GM12878 (cell line): Measurements from ENCODE around the gene AP4S1. TPM values are rescaled to one million over a fixed set of nuclear protein-coding genes. Genes with fewer than 3 reads are reported as not detected.

Experiments
- ATAC-seq: fragments of 200-7000 bp; cut with Tn5 transposase; 3 replicates; pipeline ENCODE4 v1.9.1; 2020; ENCODE audit warnings: mild to moderate bottlenecking, moderate library complexity
- BruUV-seq: library from RNA; stranded (reverse); fragments of 400-500 nt; replicated peaks from 2 replicates; lab custom pipeline; 2021; lab: Mats Ljungman, UMichigan
- CTCF ChIA-PET: fragments of 300-600 bp; sonication (Branson Sonifier 250); formaldehyde crosslinking; extraction: SDS; loops from one replicate; lab custom pipeline; 2021; ENCODE audit warnings: inconsistent platforms; lab: Yijun Ruan, JAX
- POLR2A ChIA-PET: fragments of 350-600 bp; formaldehyde crosslinking; extraction: SDS; loops from one replicate; lab custom pipeline; 2021; ENCODE audit warnings: inconsistent platforms; lab: Charles Lee
- RAD21 ChIA-PET: fragments of 300-600 bp; sonication (Branson Sonifier 250); formaldehyde crosslinking; loops from one replicate; lab custom pipeline; 2023; ENCODE audit warnings: antibody characterized with exemption; ENCODE audit not compliant: unreplicated experiment; lab: Charles Lee
- SMC1A ChIA-PET: fragments of 300-600 bp; sonication (Branson Sonifier 250); formaldehyde crosslinking; loops from one replicate; lab custom pipeline; 2023; ENCODE audit not compliant: unreplicated experiment, uncharacterized antibody; lab: Charles Lee
- DNase-seq: peaks from one replicate; pipeline ENCODE4 v3.0.0-alpha.2; 2011; ENCODE audit warnings: low read depth, low spot score
- FAIRE-seq: peaks from 3 replicates; lab custom pipeline; 2011; peaks lifted over from hg19 to GRCh38; lab: Jason Lieb, UNC
- H2AFZ ChIP-seq: 2 replicates; pipeline ENCODE4 v1.6.0; 2011; ENCODE audit warnings: low read depth, low read length, control low read depth; ENCODE audit not compliant: control insufficient read depth
- H3K27ac ChIP-seq: 2 replicates; pipeline ENCODE4 v1.5.1; 2011; ENCODE audit warnings: control low read depth; ENCODE audit not compliant: control insufficient read depth, insufficient read depth
- H3K27me3 ChIP-seq, 2 experiments: replicated peaks in 1 of 2; 2 replicates each; pipeline versions ENCODE4 v1.6.0 to v1.6.1; 2011; ENCODE audit warnings: low read length in 1 of 2; ENCODE audit not compliant: control insufficient read depth in 2 of 2, insufficient read depth in 2 of 2
- H3K36me3 ChIP-seq, 2 experiments: 2 replicates each; pipeline ENCODE4 v1.5.1; 2011; ENCODE audit warnings: low read length in 1 of 2; ENCODE audit not compliant: control insufficient read depth in 2 of 2, insufficient read depth in 2 of 2
- H3K4me1 ChIP-seq: 2 replicates; pipeline ENCODE4 v1.6.1; 2011; ENCODE audit warnings: mild to moderate bottlenecking, low read length, moderate library complexity, mixed read lengths; ENCODE audit not compliant: control insufficient read depth, insufficient read depth
- H3K4me2 ChIP-seq: 2 replicates; pipeline ENCODE4 v1.6.0; 2011; ENCODE audit warnings: control low read depth; ENCODE audit not compliant: control insufficient read depth, insufficient read depth
- H3K4me3 ChIP-seq: fragments of 200-600 bp; sonication (generic); 2 replicates; pipeline ENCODE4 v1.5.1; 2016
- H3K79me2 ChIP-seq: 2 replicates; pipeline ENCODE4 v1.6.0; 2011; ENCODE audit warnings: low read length; ENCODE audit not compliant: control insufficient read depth, insufficient read depth
- H3K9ac ChIP-seq: 2 replicates; pipeline ENCODE4 v1.8.0; 2011; ENCODE audit warnings: low read length, control low read depth, mixed read lengths; ENCODE audit not compliant: control insufficient read depth, insufficient read depth
- H3K9me3 ChIP-seq: replicated peaks from 3 replicates; pipeline ENCODE4 v1.5.1; 2011; ENCODE audit warnings: mild to moderate bottlenecking, low read length; ENCODE audit not compliant: control insufficient read depth, insufficient read depth
- H4K20me1 ChIP-seq: 2 replicates; pipeline ENCODE4 v1.6.0; 2011; ENCODE audit not compliant: control insufficient read depth, insufficient read depth
- BMI1 ChIP-seq: fragments of 450-650 bp; IDR thresholded peaks from 2 replicates; pipeline ENCODE4 v1.6.1; 2016; ENCODE audit warnings: mild to moderate bottlenecking, moderate library complexity, borderline replicate concordance
- CREM ChIP-seq: IDR thresholded peaks from 2 replicates; pipeline ENCODE4 v1.6.1; 2014; ENCODE audit warnings: antibody characterized with exemption, low read depth
- FOXM1 ChIP-seq: IDR thresholded peaks from 2 replicates; pipeline ENCODE4 v1.6.1; 2012; ENCODE audit warnings: low read depth, mild to moderate bottlenecking, inconsistent platforms, low read length, moderate library complexity
- IKZF2 ChIP-seq, 2 experiments: fragments of 450-650 bp; IDR thresholded peaks; 2 replicates each; pipeline ENCODE4 v1.6.1; 2017; ENCODE audit warnings: mild to moderate bottlenecking in 2 of 2, moderate library complexity in 2 of 2
- MEF2A ChIP-seq: IDR thresholded peaks from 2 replicates; pipeline ENCODE4 v1.6.1; 2011; ENCODE audit warnings: low read depth, mild to moderate bottlenecking, low read length, moderate library complexity; ENCODE audit not compliant: insufficient read depth
- POLR2A ChIP-seq: IDR thresholded peaks from 2 replicates; pipeline ENCODE4 v1.6.1; 2011; ENCODE audit warnings: low read depth, mild to moderate bottlenecking, low read length
- RAD21 ChIP-seq: IDR thresholded peaks from 2 replicates; pipeline ENCODE4 v1.6.1; 2011; ENCODE audit warnings: mild to moderate bottlenecking, low read depth, low read length, moderate library complexity; ENCODE audit not compliant: insufficient read depth
- SPI1 ChIP-seq: IDR thresholded peaks from 2 replicates; pipeline ENCODE4 v1.6.1; 2011; ENCODE audit warnings: low read depth, mild to moderate bottlenecking, low read length, moderate library complexity, borderline replicate concordance; ENCODE audit not compliant: insufficient read depth
- TAF1 ChIP-seq: IDR thresholded peaks from 2 replicates; pipeline ENCODE4 v1.6.1; 2011; ENCODE audit warnings: mild to moderate bottlenecking, low read depth, low read length, borderline replicate concordance
- WGBS: methylation state at CpG from one replicate; pipeline ENCODE4 v1.1.6; 2016; ENCODE audit warnings: low lambda C conversion rate; ENCODE audit not compliant: insufficient replicate concordance, insufficient coverage; ENCODE audit errors: missing lambda C conversion rate; 5-methylcytosine and 5-hydroxymethylcytosine counted together
- in situ Hi-C: fragments of 300-500 bp; cut with MboI; formaldehyde crosslinking; loops from 9 replicates; pipeline ENCODE4 v1.14.3; 2018; ENCODE audit warnings: mixed read lengths
- intact Hi-C: fragments of 100-400 bp; cut with micrococcal nuclease; formaldehyde crosslinking; loops from one replicate; pipeline ENCODE4 v1.14.2; 2022; ENCODE audit not compliant: unreplicated experiment
- polyA plus RNA-seq, 11 experiments: library from polyadenylated mRNA; depleted of rRNA in 4 of 11; unstranded in 6 of 11; stranded (reverse) in 5 of 11; fragments of >200 nt; fragmentation: Nextera tagmentation in 4 of 11; fragmentation: Illumina TruSeq in 1 of 11; extraction: Ambion mirVana in 4 of 11; extraction: Trizol in 1 of 11; gene quantifications; 1 replicate in 1 of 11; 2 replicates in 10 of 11; pipeline versions ENCODE4 v1.2.1 to v1.2.3, GENCODE V29; 2011 to 2016; ENCODE audit warnings: inconsistent platforms in 2 of 11, missing spikeins in 2 of 11, low read depth in 1 of 11
- total RNA-seq, 4 experiments: library from RNA; depleted of rRNA in 3 of 4; stranded (reverse); fragments of >200 nt in 3 of 4; fragmentation: Illumina TruSeq in 1 of 4; extraction: Trizol in 1 of 4; gene quantifications; 2 replicates each; pipeline versions ENCODE4 v1.2.1 to v1.2.3, GENCODE V29; 2013 to 2021
- TF ChIP-seq, protein P1 (sequence below): IDR thresholded peaks from 2 replicates; pipeline ENCODE4 v1.6.1; 2011; ENCODE audit warnings: borderline replicate concordance, low read depth, mild to moderate bottlenecking, moderate library complexity, low read length; ENCODE audit not compliant: insufficient read depth, poor library complexity, severe bottlenecking
- TF ChIP-seq, protein P2 (sequence below): fragments of 150-350 bp; IDR thresholded peaks from 2 replicates; pipeline ENCODE4 v1.6.1; 2016; ENCODE audit warnings: low read depth, low read length
- TF ChIP-seq, protein P3 (sequence below): IDR thresholded peaks from 2 replicates; pipeline ENCODE4 v1.6.1; 2012; ENCODE audit warnings: low read depth, low read length, improper control_type of control experiment

The AP4S1 gene
- total and polyA plus RNA-seq, 10 of the 15 experiments (the other 5 are each of a cell fraction or from before 2014, with no cell fraction given) = 3.6 to 9.0 (median 5.7) TPM

DNA sequence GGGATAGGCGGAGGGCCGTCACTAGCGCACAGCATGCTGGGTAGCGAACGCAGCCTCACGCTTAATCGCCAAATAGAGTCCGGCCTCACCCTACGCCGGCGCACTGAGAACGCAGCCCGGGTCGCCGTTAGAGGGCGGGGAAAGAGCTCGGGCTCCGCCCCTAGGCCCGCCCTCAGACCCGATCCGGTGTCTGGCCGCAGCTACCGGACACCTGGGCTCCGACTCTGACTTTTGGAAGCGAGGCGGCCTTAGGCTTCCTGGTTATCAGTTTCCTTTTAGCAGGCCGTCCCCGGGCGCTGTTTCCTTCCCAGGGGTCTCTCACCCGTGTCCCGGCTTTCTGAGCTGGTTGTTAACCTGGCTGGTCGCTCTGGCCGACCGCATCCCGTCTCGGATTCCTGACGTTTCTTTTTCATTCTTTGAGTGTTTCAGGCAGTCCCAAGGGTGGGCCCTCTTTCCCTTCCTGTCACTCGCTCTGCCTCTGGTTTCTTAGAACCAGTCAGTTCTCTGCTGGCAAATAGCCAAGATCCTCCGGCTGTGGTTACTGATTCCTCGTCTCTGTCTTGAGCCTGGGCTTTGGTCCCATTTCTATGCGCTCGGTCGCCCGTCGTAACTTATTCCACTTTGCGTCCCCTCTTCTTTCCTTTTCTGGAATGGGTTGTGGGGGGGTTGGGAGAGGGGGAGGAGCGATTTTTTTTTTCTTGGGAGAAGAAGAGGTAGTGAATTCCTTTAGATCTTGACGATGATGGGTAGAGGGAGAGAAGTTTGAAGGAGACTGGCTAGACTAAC is 1.2 kb downstream of the AP4S1 start:
- CTCF ChIA-PET = interaction anchor here (1.9 to 2.5 kb wide), 2 partner anchors 11 to 46 kb away, joined by 6 to 9 read pairs; no protein-coding TSS in a partner anchor
- Histone ChIP-seq H3K4me3 (peak overlapping the region; percentile 74), H3K4me2 (peak overlapping the region; percentile 61), H3K4me1 (peaks cover 16% of the 10 kb centered on the region), H3K27me3 (no peaks in the 10 kb centered on the region), H3K9ac (peak overlapping the region; percentile 88), H3K27ac (peak overlapping the region; percentile 93), H3K9me3 (no peaks in the 10 kb centered on the region), H4K20me1 (no peaks in the 10 kb centered on the region), H3K79me2 (peaks cover 44% of the 10 kb centered on the region), H3K36me3 (no peaks in the 10 kb centered on the region), H2AFZ (peak overlapping the region; percentile 84)
- RAD21 ChIA-PET = interaction anchor here (0.7 to 1.9 kb wide), 9 partner anchors 11 to 181 kb away, joined by 3 to 8 read pairs (median 3); partner anchors contain the start of gene HECTD1
- in situ Hi-C loops (no loop called here), intact Hi-C loops (no loop called here)
- DNase-seq = peak; percentile 85
- BruUV-seq = no TSS peak
- SMC1A ChIA-PET = interaction anchor here (0.9 to 1.7 kb wide), 5 partner anchors 12 to 49 kb away, joined by 3 to 8 read pairs (median 4); no protein-coding TSS in a partner anchor
- peak; percentile 95 for FAIRE-seq
- ATAC-seq = peak; percentile 94
- WGBS = 1% methylated on average over 47 of the region's 48 CpGs
- POLR2A ChIA-PET = interaction anchor here (0.6 to 3.6 kb wide), 11 partner anchors 9 to 405 kb away, joined by 3 to 13 read pairs (median 4); partner anchors contain the start of gene SCFD1
- TF ChIP-seq, protein P1, sequence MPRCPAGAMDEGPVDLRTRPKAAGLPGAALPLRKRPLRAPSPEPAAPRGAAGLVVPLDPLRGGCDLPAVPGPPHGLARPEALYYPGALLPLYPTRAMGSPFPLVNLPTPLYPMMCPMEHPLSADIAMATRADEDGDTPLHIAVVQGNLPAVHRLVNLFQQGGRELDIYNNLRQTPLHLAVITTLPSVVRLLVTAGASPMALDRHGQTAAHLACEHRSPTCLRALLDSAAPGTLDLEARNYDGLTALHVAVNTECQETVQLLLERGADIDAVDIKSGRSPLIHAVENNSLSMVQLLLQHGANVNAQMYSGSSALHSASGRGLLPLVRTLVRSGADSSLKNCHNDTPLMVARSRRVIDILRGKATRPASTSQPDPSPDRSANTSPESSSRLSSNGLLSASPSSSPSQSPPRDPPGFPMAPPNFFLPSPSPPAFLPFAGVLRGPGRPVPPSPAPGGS = no peak
- peak; percentile 80 to 81; a peak in 3 of 4 replicates for TF ChIP-seq IKZF2 (IDR thresholded peaks at IDR 0.05)
- TF ChIP-seq MEF2A = no peak
- TF ChIP-seq, protein P2, sequence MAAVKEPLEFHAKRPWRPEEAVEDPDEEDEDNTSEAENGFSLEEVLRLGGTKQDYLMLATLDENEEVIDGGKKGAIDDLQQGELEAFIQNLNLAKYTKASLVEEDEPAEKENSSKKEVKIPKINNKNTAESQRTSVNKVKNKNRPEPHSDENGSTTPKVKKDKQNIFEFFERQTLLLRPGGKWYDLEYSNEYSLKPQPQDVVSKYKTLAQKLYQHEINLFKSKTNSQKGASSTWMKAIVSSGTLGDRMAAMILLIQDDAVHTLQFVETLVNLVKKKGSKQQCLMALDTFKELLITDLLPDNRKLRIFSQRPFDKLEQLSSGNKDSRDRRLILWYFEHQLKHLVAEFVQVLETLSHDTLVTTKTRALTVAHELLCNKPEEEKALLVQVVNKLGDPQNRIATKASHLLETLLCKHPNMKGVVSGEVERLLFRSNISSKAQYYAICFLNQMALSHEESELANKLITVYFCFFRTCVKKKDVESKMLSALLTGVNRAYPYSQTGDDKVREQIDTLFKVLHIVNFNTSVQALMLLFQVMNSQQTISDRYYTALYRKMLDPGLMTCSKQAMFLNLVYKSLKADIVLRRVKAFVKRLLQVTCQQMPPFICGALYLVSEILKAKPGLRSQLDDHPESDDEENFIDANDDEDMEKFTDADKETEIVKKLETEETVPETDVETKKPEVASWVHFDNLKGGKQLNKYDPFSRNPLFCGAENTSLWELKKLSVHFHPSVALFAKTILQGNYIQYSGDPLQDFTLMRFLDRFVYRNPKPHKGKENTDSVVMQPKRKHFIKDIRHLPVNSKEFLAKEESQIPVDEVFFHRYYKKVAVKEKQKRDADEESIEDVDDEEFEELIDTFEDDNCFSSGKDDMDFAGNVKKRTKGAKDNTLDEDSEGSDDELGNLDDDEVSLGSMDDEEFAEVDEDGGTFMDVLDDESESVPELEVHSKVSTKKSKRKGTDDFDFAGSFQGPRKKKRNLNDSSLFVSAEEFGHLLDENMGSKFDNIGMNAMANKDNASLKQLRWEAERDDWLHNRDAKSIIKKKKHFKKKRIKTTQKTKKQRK = no peak
- TF ChIP-seq BMI1 = no peak
- 0 out of 2 replicates have a peak, but pooled peaks have one; percentile 0 for TF ChIP-seq SPI1
- TF ChIP-seq RAD21 = no peak
- TF ChIP-seq, protein P3, sequence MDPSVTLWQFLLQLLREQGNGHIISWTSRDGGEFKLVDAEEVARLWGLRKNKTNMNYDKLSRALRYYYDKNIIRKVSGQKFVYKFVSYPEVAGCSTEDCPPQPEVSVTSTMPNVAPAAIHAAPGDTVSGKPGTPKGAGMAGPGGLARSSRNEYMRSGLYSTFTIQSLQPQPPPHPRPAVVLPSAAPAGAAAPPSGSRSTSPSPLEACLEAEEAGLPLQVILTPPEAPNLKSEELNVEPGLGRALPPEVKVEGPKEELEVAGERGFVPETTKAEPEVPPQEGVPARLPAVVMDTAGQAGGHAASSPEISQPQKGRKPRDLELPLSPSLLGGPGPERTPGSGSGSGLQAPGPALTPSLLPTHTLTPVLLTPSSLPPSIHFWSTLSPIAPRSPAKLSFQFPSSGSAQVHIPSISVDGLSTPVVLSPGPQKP = no peak
- peak; percentile 20; the same call in 1 of the 2 replicates for TF ChIP-seq TAF1
- TF ChIP-seq POLR2A = peak; percentile 63
- TF ChIP-seq FOXM1 = no peak
- peak; percentile 14; the same call in 1 of the 2 replicates for TF ChIP-seq CREM
